ENCODE results near the gene TMEM18. TPM values are rescaled to one million over a fixed set of nuclear protein-coding genes. Genes with fewer than 3 reads are reported as not detected.

The TMEM18 gene
- total and polyA plus RNA-seq, 2 experiments from 2014 or later, result 15.0 to 41.9 TPM

GRCh38 chr2:654896-655295 lies 22.3 kb downstream of the TMEM18 start:
- Histone ChIP-seq H3K4me3 (no peak overlapping the region), H3K4me1 (ENCODE audit: insufficient read depth) (no peaks in the 10 kb centered on the region), H3K4me2 (no peak overlapping the region), H3K27ac (ENCODE audit: low read depth) (no peak overlapping the region), H3F3A (replicated peaks; ENCODE audit: low read depth) (no peaks in the 10 kb centered on the region), H3K79me2 (replicated peaks; ENCODE audit: insufficient read depth) (no peaks in the 10 kb centered on the region), H3K36me3 (ENCODE audit: insufficient read depth) (no peaks in the 10 kb centered on the region), H3K27me3 (ENCODE audit: insufficient read depth) (no peaks in the 10 kb centered on the region), H2AFZ (no peak overlapping the region), H4K20me1 (replicated peaks; ENCODE audit: insufficient read depth) (no peaks in the 10 kb centered on the region), H3K9me2 (ENCODE audit: insufficient read depth) (0 out of 2 replicates have a peak, but pooled peaks cover 4% of the 10 kb centered on the region)
- no peak overlapping the region for H3K27ac Mint-ChIP-seq
- ATAC-seq (no peak), DNase-seq (ENCODE audit: low spot score) (no peak)
- no peaks in the 10 kb centered on the region for H3K9me3 Mint-ChIP-seq
- no peak overlapping the region for H3K4me3 Mint-ChIP-seq
- H3K4me1 Mint-ChIP-seq, result no peaks in the 10 kb centered on the region; the same call in 2 of the 3 replicates
- TF ChIP-seq EZH2 (IDR thresholded peaks at IDR 0.05; ENCODE audit: low read depth, unreplicated experiment) (no peak), CREB1 (CRISPR knock-in tag; IDR thresholded peaks at IDR 0.05; ENCODE audit: low read depth) (no peak)
- H3K36me3 Mint-ChIP-seq (ENCODE audit: low read depth), result no peaks in the 10 kb centered on the region
- H3K27me3 Mint-ChIP-seq (ENCODE audit: insufficient read depth, low read depth, poor library complexity), result peaks cover 5% of the 10 kb centered on the region

DNA sequence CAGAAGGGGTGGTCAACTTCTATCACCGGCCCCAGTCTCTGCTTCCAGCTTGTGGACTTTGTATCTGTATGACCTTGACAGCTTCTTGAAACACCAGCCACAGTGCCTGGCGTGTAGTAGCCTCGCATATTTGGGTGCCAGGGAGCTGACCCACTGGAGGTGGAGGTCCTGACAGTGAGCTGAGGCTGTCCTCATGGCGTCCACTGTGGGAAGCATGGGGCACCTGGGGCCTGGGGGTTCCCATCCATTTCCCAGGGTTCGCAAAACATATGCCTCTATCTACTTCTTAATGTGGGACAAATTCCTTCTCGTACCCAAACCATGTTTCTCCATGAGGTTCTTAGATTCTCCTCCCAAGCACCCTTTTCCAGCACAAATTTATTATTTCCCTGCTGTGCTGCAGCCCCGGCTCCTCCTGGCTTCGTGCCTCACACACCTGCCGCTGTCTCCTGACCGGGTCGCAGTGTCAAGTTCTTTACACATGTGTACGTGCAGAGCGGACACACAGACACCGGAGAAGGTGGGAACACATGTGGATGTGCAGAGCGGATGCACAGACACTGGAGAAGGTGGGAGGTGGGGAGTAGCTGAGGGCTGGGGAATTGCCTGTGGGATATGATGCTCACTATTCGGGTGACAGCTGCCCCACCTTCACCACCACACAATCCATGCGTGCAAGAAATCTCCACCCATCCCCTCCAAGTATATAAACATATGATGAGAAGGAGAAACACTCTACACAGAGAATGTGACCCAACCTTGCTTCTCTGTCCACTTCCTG lies 23.4 kb downstream of the TMEM18 start:
- no peak for ATAC-seq
- H3K4me3 Mint-ChIP-seq, result no peak overlapping the region
- 0 out of 2 replicates have a peak, but pooled peaks cover 4% of the 10 kb centered on the region for H3K9me2 ChIP-seq (ENCODE audit: insufficient read depth)
- H3K4me1 Mint-ChIP-seq, result no peaks in the 10 kb centered on the region; the same call in 2 of the 3 replicates
- peaks cover 5% of the 10 kb centered on the region for H3K27me3 Mint-ChIP-seq (ENCODE audit: insufficient read depth, low read depth, poor library complexity)
- DNase-seq (ENCODE audit: low spot score), result no peak
- no peaks in the 10 kb centered on the region for H4K20me1 ChIP-seq (replicated peaks; ENCODE audit: insufficient read depth)
- no peaks in the 10 kb centered on the region for H3K36me3 ChIP-seq (ENCODE audit: insufficient read depth)
- no peak overlapping the region for H3K4me3 ChIP-seq
- H3K4me1 ChIP-seq (ENCODE audit: insufficient read depth), result no peaks in the 10 kb centered on the region
- H3K27me3 ChIP-seq (ENCODE audit: insufficient read depth), result no peaks in the 10 kb centered on the region
- H3F3A ChIP-seq (replicated peaks; ENCODE audit: low read depth), result no peaks in the 10 kb centered on the region
- H3K36me3 Mint-ChIP-seq (ENCODE audit: low read depth), result no peaks in the 10 kb centered on the region
- no peak overlapping the region for H3K27ac Mint-ChIP-seq
- H3K79me2 ChIP-seq (replicated peaks; ENCODE audit: insufficient read depth), result no peaks in the 10 kb centered on the region
- H3K27ac ChIP-seq (ENCODE audit: low read depth), result no peak overlapping the region
- no peak overlapping the region for H2AFZ ChIP-seq
- H3K4me2 ChIP-seq, result no peak overlapping the region
- no peaks in the 10 kb centered on the region for H3K9me3 Mint-ChIP-seq
- TF ChIP-seq EZH2 (IDR thresholded peaks at IDR 0.05; ENCODE audit: low read depth, unreplicated experiment) (no peak), ZNF114 (CRISPR knock-in tag; IDR thresholded peaks at IDR 0.05) (no peak), CREB1 (CRISPR knock-in tag; IDR thresholded peaks at IDR 0.05; ENCODE audit: low read depth) (no peak), ZNF462 (CRISPR knock-in tag; IDR thresholded peaks at IDR 0.05) (no peak), NANOG (IDR thresholded peaks at IDR 0.05; ENCODE audit: borderline replicate concordance) (no peak), POLR2AphosphoS5 (IDR thresholded peaks at IDR 0.05; ENCODE audit: low read depth) (no peak), EZH2phosphoT487 (IDR thresholded peaks at IDR 0.05; ENCODE audit: unreplicated experiment) (no peak), JUNB (IDR thresholded peaks at IDR 0.05; ENCODE audit: unreplicated experiment) (no peak), ETS1 (IDR thresholded peaks at IDR 0.05) (no peak), STAT1 (IDR thresholded peaks at IDR 0.05; ENCODE audit: unreplicated experiment) (no peak)
- TF ChIP-seq, protein P1, sequence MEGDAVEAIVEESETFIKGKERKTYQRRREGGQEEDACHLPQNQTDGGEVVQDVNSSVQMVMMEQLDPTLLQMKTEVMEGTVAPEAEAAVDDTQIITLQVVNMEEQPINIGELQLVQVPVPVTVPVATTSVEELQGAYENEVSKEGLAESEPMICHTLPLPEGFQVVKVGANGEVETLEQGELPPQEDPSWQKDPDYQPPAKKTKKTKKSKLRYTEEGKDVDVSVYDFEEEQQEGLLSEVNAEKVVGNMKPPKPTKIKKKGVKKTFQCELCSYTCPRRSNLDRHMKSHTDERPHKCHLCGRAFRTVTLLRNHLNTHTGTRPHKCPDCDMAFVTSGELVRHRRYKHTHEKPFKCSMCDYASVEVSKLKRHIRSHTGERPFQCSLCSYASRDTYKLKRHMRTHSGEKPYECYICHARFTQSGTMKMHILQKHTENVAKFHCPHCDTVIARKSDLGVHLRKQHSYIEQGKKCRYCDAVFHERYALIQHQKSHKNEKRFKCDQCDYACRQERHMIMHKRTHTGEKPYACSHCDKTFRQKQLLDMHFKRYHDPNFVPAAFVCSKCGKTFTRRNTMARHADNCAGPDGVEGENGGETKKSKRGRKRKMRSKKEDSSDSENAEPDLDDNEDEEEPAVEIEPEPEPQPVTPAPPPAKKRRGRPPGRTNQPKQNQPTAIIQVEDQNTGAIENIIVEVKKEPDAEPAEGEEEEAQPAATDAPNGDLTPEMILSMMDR (conservative IDR thresholded peaks at IDR 0.05; ENCODE audit: low read depth in 2 of 2), result no peak
